NB4 (cell line): ENCODE measurements around the gene OBSL1.

Source experiments
- POLR2A ChIP-seq: IDR thresholded peaks from 2 replicates; pipeline ENCODE4 v1.6.1; 2011; ENCODE audit warnings: mild to moderate bottlenecking; ENCODE audit not compliant: insufficient read length; ENCODE audit errors: extremely low read depth
- TF ChIP-seq, protein P1 (sequence below): IDR thresholded peaks from one replicate; pipeline ENCODE4 v1.5.1; 2012; ENCODE audit warnings: low read depth, low read length
- TF ChIP-seq, protein P2 (sequence below): IDR thresholded peaks from 2 replicates; pipeline ENCODE4 v1.6.1; 2011; ENCODE audit warnings: low read depth, low read length

DNA sequence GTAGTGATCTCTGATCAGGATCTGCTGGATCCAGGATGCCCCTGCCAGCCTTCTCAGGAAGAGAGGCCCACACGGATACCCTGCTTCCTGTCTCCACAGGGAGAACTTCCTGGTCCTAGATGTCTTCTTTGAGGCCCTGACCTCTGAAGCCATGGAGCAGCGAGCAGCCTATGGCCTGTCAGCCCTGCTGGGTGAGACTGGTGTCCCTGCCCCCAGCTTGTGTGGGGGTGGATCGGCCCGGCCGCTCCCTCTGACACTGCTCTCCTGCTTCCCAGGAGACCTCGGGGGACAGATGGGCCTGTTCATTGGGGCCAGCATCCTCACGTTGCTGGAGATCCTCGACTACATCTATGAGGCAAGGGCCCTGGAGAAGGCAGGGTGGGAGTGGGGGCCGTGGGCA, 34.4 kb downstream of the OBSL1 start:
- TF ChIP-seq, protein P1, sequence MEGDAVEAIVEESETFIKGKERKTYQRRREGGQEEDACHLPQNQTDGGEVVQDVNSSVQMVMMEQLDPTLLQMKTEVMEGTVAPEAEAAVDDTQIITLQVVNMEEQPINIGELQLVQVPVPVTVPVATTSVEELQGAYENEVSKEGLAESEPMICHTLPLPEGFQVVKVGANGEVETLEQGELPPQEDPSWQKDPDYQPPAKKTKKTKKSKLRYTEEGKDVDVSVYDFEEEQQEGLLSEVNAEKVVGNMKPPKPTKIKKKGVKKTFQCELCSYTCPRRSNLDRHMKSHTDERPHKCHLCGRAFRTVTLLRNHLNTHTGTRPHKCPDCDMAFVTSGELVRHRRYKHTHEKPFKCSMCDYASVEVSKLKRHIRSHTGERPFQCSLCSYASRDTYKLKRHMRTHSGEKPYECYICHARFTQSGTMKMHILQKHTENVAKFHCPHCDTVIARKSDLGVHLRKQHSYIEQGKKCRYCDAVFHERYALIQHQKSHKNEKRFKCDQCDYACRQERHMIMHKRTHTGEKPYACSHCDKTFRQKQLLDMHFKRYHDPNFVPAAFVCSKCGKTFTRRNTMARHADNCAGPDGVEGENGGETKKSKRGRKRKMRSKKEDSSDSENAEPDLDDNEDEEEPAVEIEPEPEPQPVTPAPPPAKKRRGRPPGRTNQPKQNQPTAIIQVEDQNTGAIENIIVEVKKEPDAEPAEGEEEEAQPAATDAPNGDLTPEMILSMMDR: no peak
- TF ChIP-seq, protein P2, sequence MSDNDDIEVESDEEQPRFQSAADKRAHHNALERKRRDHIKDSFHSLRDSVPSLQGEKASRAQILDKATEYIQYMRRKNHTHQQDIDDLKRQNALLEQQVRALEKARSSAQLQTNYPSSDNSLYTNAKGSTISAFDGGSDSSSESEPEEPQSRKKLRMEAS: no peak
- TF ChIP-seq POLR2A: no peak
